HG03175 (cell line): ENCODE measurements around the gene MSANTD1.

Source experiments
- ATAC-seq: cut with Tn5 transposase; IDR thresholded peaks from one replicate; pipeline ENCODE4 v1.9.1; 2021; ENCODE audit warnings: mild to moderate bottlenecking, moderate library complexity; ENCODE audit not compliant: unreplicated experiment

Gene MSANTD1

GRCh38 chr4:3246458-3247398, 2.2 kb upstream of the MSANTD1 start:
- ATAC-seq = no peak

DNA sequence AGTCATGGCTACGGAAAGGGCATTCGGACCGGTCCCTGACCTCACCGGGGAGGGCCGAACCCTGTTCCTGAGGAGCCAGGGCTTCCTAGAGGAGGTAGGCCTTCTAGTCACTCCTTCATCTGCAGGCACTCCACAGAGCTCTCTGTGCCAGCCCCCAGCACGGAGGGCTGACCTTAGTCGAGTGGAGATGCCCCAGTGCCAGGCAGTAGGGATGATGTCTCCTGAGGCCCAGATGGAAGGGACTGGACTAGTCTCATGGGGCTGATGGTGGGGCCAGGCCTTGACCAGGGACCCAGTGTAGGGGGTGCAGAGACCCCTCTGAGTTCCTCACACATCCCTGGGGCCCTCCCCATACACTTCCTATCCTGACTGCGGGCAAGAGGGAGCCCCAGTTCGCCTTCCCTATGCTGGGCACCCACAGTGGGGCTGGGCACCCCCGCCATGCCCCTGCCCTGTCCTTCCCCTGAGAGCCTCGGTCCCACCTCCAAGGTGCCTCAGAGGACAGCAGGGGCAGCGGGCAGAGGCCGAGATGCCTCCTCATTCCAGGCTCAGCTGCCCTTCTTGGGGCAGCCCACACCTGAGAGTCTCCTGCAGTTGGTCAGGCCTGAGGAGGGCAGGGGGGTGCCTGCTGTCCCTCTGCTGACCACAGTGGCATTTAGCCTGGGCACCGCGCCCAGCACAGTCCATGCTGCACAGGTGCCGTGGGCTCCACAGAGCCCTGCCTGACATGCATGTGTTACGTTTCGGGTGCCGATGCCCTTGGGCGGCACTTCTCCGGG, 1.4 kb upstream of the MSANTD1 start:
- no peak for ATAC-seq

GRCh38 chr4:3248178-3248480, 830 bp upstream of the MSANTD1 start:
- no peak for ATAC-seq

GRCh38 chr4:3249711-3250437, 915 bp downstream of the MSANTD1 start:
- ATAC-seq = no peak

DNA sequence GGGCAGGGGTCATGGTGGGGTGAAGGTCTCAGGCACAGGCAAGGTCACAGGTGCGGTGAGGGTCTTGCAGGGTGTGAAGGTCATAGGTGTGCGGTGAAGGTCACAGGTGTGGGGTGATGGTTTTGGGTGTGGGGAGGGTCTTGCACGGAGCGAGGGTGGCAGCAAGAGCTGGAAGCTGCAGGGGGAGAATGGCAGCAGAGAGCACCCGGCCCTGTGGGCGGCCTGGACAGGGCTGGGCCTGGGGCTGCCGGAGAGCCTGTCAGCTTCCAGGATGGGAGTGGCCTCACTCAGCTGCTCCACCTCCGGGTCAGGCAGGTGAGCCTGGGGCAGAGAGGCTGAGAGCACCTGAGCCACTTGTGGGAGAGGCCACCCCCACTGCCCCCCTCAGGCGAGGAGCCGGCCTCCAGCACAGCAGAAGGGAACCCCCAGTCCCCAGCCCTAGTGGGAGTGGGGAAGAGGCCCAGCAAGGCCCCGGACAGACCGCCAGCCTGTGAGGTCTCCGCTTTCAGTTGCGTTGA, 1.5 kb downstream of the MSANTD1 start:
- no peak for ATAC-seq

DNA sequence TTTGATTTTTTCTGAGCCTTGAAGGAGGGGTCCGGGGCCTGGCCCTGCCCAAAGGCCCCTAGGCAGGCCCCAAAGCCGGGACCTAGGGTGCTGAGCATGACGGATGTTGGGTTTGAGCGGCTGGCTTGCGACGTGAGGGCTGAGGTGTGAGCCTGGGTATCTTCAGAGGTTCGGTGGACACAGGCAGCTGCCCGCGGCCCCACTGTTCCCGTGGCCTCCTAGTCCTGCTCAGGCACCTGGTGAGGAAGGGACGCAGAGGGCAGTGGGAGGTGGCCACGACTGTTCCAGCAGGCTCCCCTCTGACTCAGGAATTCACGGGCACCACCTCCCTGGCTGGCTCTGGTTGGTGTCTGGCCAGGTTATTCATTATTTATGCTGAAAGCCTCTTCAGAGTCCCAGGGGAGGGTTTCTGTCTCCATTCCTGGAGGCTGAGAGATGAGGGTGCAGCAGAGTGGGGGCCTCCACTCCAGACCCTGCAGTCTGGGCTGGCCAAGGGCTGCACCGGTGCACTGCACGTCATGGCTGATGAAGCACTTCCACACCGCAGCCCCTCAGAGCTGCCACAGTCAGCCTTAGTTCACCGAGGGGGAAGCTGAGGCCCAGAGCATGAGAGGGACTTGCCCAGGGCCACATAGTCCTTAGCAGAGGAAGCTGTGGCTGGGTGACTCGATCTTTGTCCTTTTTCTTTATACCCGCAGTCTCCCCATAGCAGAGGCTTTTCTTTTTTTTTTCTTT, 2.2 kb downstream of the MSANTD1 start:
- no peak for ATAC-seq

- ATAC-seq = no peak
Observed at GRCh38 chr4:3251691-3252479, 2.9 kb downstream of the MSANTD1 start.

- no peak for ATAC-seq
Observed at GRCh38 chr4:3252480-3252828, 3.5 kb downstream of the MSANTD1 start.

DNA sequence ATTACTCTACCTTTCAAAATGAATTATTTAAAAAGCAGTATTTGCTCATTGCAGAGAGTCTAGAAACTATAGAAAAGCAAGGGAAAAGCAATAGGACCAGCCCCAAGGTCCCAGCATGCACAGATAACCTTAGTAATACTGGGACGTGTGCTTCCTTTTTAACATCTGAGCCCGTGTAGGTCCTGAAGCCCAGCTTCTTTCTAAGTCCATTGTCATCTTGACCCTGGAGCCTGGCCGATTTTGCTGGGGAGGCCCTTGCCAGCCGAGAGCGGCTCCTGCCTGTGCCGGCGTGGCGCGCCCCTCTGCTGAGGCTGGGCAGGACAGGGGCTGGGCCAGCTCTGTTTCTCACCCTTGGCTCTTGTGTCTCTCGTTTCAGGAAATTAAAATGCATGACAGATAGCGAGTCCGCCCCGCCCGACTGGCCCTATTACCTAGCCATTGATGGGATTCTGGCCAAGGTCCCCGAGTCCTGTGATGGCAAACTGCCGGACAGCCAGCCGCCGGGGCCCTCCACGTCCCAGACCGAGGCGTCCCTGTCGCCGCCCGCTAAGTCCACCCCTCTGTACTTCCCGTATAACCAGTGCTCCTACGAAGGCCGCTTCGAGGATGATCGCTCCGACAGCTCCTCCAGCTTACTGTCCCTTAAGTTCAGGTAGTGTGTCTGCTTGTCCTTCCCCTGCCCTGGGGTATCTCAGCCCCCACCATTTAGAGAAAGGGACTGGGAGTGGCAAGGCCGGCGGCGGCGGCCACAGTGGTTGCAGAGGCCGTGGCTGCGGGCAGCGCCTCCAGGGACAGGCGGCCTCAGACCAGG, 4.1 kb downstream of the MSANTD1 start:
- no peak for ATAC-seq

DNA sequence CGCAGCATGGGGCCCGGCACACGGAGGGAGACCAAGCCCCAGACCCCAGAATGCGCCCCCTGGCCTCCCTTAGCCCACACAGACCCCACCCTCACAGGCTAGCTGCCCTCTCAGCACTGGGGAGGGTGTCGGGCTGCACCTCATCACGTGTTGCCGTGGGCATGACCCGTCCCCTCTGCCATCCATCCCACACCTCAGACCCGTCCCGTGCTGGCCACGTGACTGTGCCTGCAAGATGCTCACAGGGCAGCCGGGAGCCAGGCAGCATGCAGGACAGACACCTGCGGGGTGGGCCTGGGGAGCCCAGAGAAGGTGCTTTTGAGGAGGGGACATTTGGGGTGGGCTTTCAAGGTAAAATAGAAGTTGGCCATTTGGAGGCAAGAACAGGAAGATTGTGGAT, 4.8 kb downstream of the MSANTD1 start:
- no peak for ATAC-seq

- no peak for ATAC-seq
Observed at GRCh38 chr4:3254302-3255131, 5.6 kb downstream of the MSANTD1 start.

- ATAC-seq = no peak
Observed at GRCh38 chr4:3255611-3256186, 6.7 kb downstream of the MSANTD1 start.

DNA sequence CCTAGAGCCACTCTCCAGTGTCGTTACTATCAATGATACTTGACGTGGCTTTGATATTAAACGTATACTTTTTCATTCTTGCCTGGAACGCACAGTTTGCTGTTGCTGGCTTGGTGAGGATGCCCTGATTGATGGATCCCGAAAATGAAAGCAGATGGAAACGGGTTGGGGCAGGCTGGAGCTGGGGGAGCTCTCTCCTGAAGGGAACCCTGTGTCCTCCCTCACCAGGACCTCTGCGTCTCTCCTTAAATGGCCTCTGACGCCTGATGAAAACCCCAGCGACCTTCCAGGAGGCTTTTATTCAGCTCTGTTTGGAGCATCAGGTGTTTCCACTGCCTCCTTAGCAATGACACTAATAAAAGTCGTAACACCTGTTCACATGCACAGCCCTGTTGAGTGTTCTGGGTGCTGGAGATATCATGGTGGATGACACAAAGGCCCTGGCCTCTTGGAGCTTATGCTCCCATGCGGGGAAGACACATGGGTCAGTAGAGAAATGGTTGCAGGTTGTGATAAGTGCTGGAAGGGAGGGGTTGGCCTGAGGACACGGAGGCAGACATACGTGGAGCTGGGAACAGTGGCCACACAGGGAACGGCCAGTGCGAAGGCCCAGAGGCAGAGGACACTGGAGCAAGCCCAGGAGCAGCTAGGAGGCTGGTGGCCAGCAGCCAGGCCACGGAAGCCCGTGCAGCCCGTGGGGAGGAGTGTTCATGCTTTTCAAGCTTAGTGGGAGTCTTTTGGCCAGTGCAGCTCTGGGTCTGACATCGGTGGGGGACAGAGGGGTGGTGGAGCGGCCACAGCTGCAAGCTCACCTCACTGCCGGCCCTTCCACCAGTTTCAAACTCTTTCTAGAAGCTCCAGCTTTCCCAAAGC, 7.5 kb downstream of the MSANTD1 start:
- no peak for ATAC-seq

- ATAC-seq = no peak
Observed at GRCh38 chr4:3257103-3257555, 8.2 kb downstream of the MSANTD1 start.

GRCh38 chr4:3257556-3258482, 8.9 kb downstream of the MSANTD1 start:
- ATAC-seq = peak; percentile 56
